A549 (cell line): ENCODE data around the gene MGAT3. TPM values are rescaled to one million over a fixed set of nuclear protein-coding genes. Genes with fewer than 3 reads are reported as not detected.

Experiments
- ATAC-seq, 2 experiments: fragments of 200-7000 bp in 1 of 2; fragments of >200 bp in 1 of 2; cut with Nextera tagmentation in 1 of 2; cut with Tn5 transposase in 1 of 2; 3 replicates each; pipeline versions ENCODE4 v1.8.0 to v1.9.1; 2018 to 2020; ENCODE audit warnings: mild to moderate bottlenecking in 1 of 2, moderate library complexity in 1 of 2
- CTCF ChIA-PET: fragments of 300-600 bp; sonication (Branson Sonifier 250); formaldehyde crosslinking; extraction: SDS; loops from one replicate; lab custom pipeline; 2021; ENCODE audit warnings: antibody characterized with exemption, inconsistent platforms; lab: Yijun Ruan, JAX
- POLR2A ChIA-PET: fragments of 350-600 bp; formaldehyde crosslinking; extraction: SDS; loops from one replicate; lab custom pipeline; 2021; ENCODE audit warnings: antibody characterized with exemption, inconsistent platforms; lab: Yijun Ruan, JAX
- DNase-seq, 2 experiments: peaks; one replicate each; pipeline versions ENCODE4 v3.0.0 to v3.0.0-alpha.2; 2011 to 2016; ENCODE audit warnings: low read depth in 1 of 2, low spot score in 1 of 2
- FAIRE-seq: peaks from 2 replicates; lab custom pipeline; 2011; peaks lifted over from hg19 to GRCh38; lab: Jason Lieb, UNC
- H3K27ac ChIP-seq, 2 experiments: fragments of >200 bp; sonication (Bioruptor Twin); formaldehyde crosslinking; 3 replicates each; pipeline ENCODE4 v1.5.1; 2016 to 2017
- H3K4me1 ChIP-seq: fragments of >200 bp; sonication (Bioruptor Twin); formaldehyde crosslinking; 3 replicates; pipeline ENCODE4 v1.6.1; 2016
- H3K4me2 ChIP-seq: fragments of >200 bp; sonication (Bioruptor Twin); formaldehyde crosslinking; 3 replicates; pipeline ENCODE4 v1.6.1; 2016
- H3K4me3 ChIP-seq: fragments of >200 bp; sonication (Bioruptor Twin); formaldehyde crosslinking; 3 replicates; pipeline ENCODE4 v1.5.1; 2016
- H3K9me3 ChIP-seq: fragments of >200 bp; sonication (Bioruptor Twin); formaldehyde crosslinking; 3 replicates; pipeline ENCODE4 v1.6.1; 2016
- ATOH8 ChIP-seq: fragments of 250-450 bp; sonication (Bioruptor Pico); IDR thresholded peaks from 2 replicates; pipeline ENCODE4 v1.5.0; 2020; ENCODE audit warnings: low read depth, mild to moderate bottlenecking, moderate library complexity
- BHLHE40 ChIP-seq: IDR thresholded peaks from 2 replicates; pipeline ENCODE4 v1.6.1; 2012; ENCODE audit warnings: low read depth, low read length, inconsistent platforms
- CBX8 ChIP-seq: fragments of 200-600 bp; sonication (generic); IDR thresholded peaks from 2 replicates; pipeline ENCODE4 v1.6.1; 2016
- CEBPB ChIP-seq, 2 experiments: fragments of >200 bp in 1 of 2; sonication (Bioruptor Twin) in 1 of 2; formaldehyde crosslinking in 1 of 2; IDR thresholded peaks; 2 replicates each; pipeline ENCODE4 v1.6.1; 2012 to 2016
- CHD2 ChIP-seq: fragments of 150-350 bp; IDR thresholded peaks from 2 replicates; pipeline ENCODE4 v1.6.1; 2014; ENCODE audit warnings: low read length; ENCODE audit not compliant: partially characterized antibody
- ELK1 ChIP-seq: fragments of 150-350 bp; IDR thresholded peaks from 2 replicates; pipeline ENCODE4 v1.6.1; 2014; ENCODE audit warnings: low read depth, mild to moderate bottlenecking, low read length
- FOSB ChIP-seq: fragments of 250-450 bp; sonication (Bioruptor Pico); IDR thresholded peaks from 2 replicates; pipeline ENCODE4 v1.5.0; 2020; ENCODE audit warnings: mild to moderate bottlenecking, moderate library complexity
- HDAC2 ChIP-seq: fragments of 200-600 bp; sonication (generic); IDR thresholded peaks from 2 replicates; pipeline ENCODE4 v1.6.1; 2016
- HEYL ChIP-seq: fragments of 250-450 bp; sonication (Bioruptor Pico); IDR thresholded peaks from 2 replicates; pipeline ENCODE4 v1.8.0; 2021; ENCODE audit warnings: mild to moderate bottlenecking, moderate library complexity
- HMGXB4 ChIP-seq: fragments of 250-450 bp; sonication (Bioruptor Pico); IDR thresholded peaks from 2 replicates; pipeline ENCODE4 v1.5.0; 2021; ENCODE audit warnings: mild to moderate bottlenecking, moderate library complexity, borderline replicate concordance
- HOXA7 ChIP-seq: fragments of 250-450 bp; sonication (Bioruptor Pico); IDR thresholded peaks from 2 replicates; pipeline ENCODE4 v1.5.0; 2020; ENCODE audit warnings: mild to moderate bottlenecking, moderate library complexity
- HOXB13 ChIP-seq: fragments of 250-450 bp; sonication (Bioruptor Pico); IDR thresholded peaks from 2 replicates; pipeline ENCODE4 v1.5.0; 2020; ENCODE audit warnings: low read depth, mild to moderate bottlenecking, moderate library complexity
- HOXB5 ChIP-seq: fragments of 250-450 bp; sonication (Bioruptor Pico); IDR thresholded peaks from 2 replicates; pipeline ENCODE4 v1.5.0; 2020; ENCODE audit warnings: mild to moderate bottlenecking, moderate library complexity
- JUN ChIP-seq, 2 experiments: fragments of >200 bp; sonication (Bioruptor Twin); formaldehyde crosslinking; IDR thresholded peaks; 2 replicates in 1 of 2; 3 replicates in 1 of 2; pipeline ENCODE4 v1.6.1; 2016 to 2017
- KDM1A ChIP-seq: fragments of 200-600 bp; sonication (generic); IDR thresholded peaks from 2 replicates; pipeline ENCODE4 v1.6.1; 2016; ENCODE audit warnings: low read depth, mild to moderate bottlenecking
- MAZ ChIP-seq: fragments of 150-350 bp; IDR thresholded peaks from 2 replicates; pipeline ENCODE4 v1.6.1; 2014; ENCODE audit warnings: antibody characterized with exemption, low read depth, low read length, borderline replicate concordance
- MYC ChIP-seq: IDR thresholded peaks from 2 replicates; pipeline ENCODE4 v1.6.1; 2012; ENCODE audit warnings: mild to moderate bottlenecking, inconsistent platforms, low read length, improper control_type of control experiment, borderline replicate concordance
- PHF8 ChIP-seq: fragments of 200-600 bp; sonication (generic); IDR thresholded peaks from 2 replicates; pipeline ENCODE4 v1.6.1; 2016; ENCODE audit warnings: low read depth, mild to moderate bottlenecking, antibody characterized with exemption, moderate library complexity, borderline replicate concordance
- RAD21 ChIP-seq, 2 experiments: fragments of >200 bp in 1 of 2; sonication (Bioruptor Twin) in 1 of 2; formaldehyde crosslinking in 1 of 2; IDR thresholded peaks in 1 of 2; conservative IDR thresholded peaks in 1 of 2; 2 replicates in 1 of 2; 3 replicates in 1 of 2; pipeline ENCODE4 v1.6.1; 2012 to 2018; ENCODE audit warnings: inconsistent platforms in 1 of 2
- RCOR1 ChIP-seq: fragments of 150-350 bp; IDR thresholded peaks from 2 replicates; pipeline ENCODE4 v1.6.1; 2014; ENCODE audit warnings: antibody characterized with exemption, low read length, low read depth
- RFX5 ChIP-seq: fragments of 450-650 bp; IDR thresholded peaks from 2 replicates; pipeline ENCODE4 v1.7.1; 2014; ENCODE audit warnings: antibody characterized with exemption, mild to moderate bottlenecking, moderate library complexity
- RNF2 ChIP-seq: fragments of 200-600 bp; sonication (generic); IDR thresholded peaks from 2 replicates; pipeline ENCODE4 v1.6.1; 2016; ENCODE audit warnings: low read depth, mild to moderate bottlenecking, antibody characterized with exemption, moderate library complexity, borderline replicate concordance
- SREBF2 ChIP-seq: fragments of 450-650 bp; IDR thresholded peaks from 2 replicates; pipeline ENCODE4 v1.6.1; 2014; ENCODE audit warnings: mild to moderate bottlenecking, moderate library complexity
- ZC3H11A ChIP-seq: fragments of 450-650 bp; IDR thresholded peaks from 2 replicates; pipeline ENCODE4 v1.6.1; 2014; ENCODE audit warnings: antibody characterized with exemption, mild to moderate bottlenecking
- ZSCAN20 ChIP-seq: fragments of 250-450 bp; sonication (Bioruptor Pico); IDR thresholded peaks from 2 replicates; pipeline ENCODE4 v1.8.0; 2022; ENCODE audit warnings: mild to moderate bottlenecking, moderate library complexity
- WGBS: methylation state at CpG from one replicate; pipeline ENCODE4 v1.1.6; 2017; ENCODE audit errors: missing lambda C conversion rate; 5-methylcytosine and 5-hydroxymethylcytosine counted together
- polyA plus RNA-seq, 4 experiments: library from polyadenylated mRNA; depleted of rRNA in 3 of 4; stranded (reverse); fragments of >200 nt; fragmentation: RNase III in 1 of 4; extraction: RNeasy Plus Mini Kit Qiagen cat#74134 plus additional on column Dnase treatment in 1 of 4; gene quantifications; 2 replicates in 3 of 4; 3 replicates in 1 of 4; pipeline ENCODE4 v1.2.3, GENCODE V29; 2011 to 2017
- TF ChIP-seq, protein P1 (sequence below): fragments of 450-650 bp; IDR thresholded peaks from 2 replicates; pipeline ENCODE4 v1.6.1; 2014; ENCODE audit warnings: antibody characterized with exemption
- TF ChIP-seq, protein P2 (sequence below): IDR thresholded peaks from 2 replicates; pipeline ENCODE4 v1.6.1; 2012

MGAT3 gene
- polyA plus RNA-seq, 2 of the 4 experiments (the other 2 are of a cell fraction) = 0.62 to 0.84 TPM

GRCh38 chr22:39470451-39471291 is 13.9 kb downstream of the MGAT3 start:
- WGBS = 65% methylated on average over 16 of the region's 16 CpGs
- FAIRE-seq (no peak), ATAC-seq (no peak), DNase-seq (no peak)
- Histone ChIP-seq H3K4me3 (no peak overlapping the region), H3K4me2 (no peak overlapping the region), H3K4me1 (peaks cover 16% of the 10 kb centered on the region; the same call in 1 of the 3 replicates), H3K27ac (peak overlapping the region in 1 of 2 experiments; percentile 39; a peak in 1 of 6 replicates), H3K9me3 (no peaks in the 10 kb centered on the region)
- TF ChIP-seq HEYL (no peak), ZC3H11A (no peak), PHF8 (no peak), MYC (no peak), KDM1A (no peak), CEBPB (IDR thresholded peaks at IDR 0.05) (no peak), ELK1 (no peak), BHLHE40 (no peak), FOSB (CRISPR knock-in tag) (no peak), CBX8 (no peak), RNF2 (no peak), HOXB5 (CRISPR knock-in tag) (no peak), RFX5 (no peak), RCOR1 (no peak), ZSCAN20 (CRISPR knock-in tag) (no peak), SREBF2 (no peak), MAZ (no peak), ATOH8 (CRISPR knock-in tag) (no peak)
- TF ChIP-seq, protein P1, sequence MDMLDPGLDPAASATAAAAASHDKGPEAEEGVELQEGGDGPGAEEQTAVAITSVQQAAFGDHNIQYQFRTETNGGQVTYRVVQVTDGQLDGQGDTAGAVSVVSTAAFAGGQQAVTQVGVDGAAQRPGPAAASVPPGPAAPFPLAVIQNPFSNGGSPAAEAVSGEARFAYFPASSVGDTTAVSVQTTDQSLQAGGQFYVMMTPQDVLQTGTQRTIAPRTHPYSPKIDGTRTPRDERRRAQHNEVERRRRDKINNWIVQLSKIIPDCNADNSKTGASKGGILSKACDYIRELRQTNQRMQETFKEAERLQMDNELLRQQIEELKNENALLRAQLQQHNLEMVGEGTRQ = no peak
- POLR2A ChIA-PET = no interaction called here
- CTCF ChIA-PET = interaction anchor here (1.1 kb wide), 1 partner anchor 21 kb away, joined by 3 read pairs; no protein-coding TSS in a partner anchor

GRCh38 chr22:39471381-39472141 is 14.7 kb downstream of the MGAT3 start:
- peak in 1 of 2 experiments; percentile 39; a peak in 3 of 6 replicates for ATAC-seq
- no peak for FAIRE-seq
- H3K4me3 ChIP-seq = no peak overlapping the region
- DNase-seq = no peak
- H3K4me1 ChIP-seq = peaks cover 16% of the 10 kb centered on the region; the same call in 1 of the 3 replicates
- CTCF ChIA-PET = interaction anchor here (1.1 to 2.1 kb wide), 3 partner anchors 12 to 57 kb away, joined by 3 to 4 read pairs (median 4); no protein-coding TSS in a partner anchor
- peak overlapping the region in 1 of 2 experiments; percentile 39; a peak in 1 of 6 replicates for H3K27ac ChIP-seq
- POLR2A ChIA-PET = no interaction called here
- WGBS = 39% methylated on average over 4 of the region's 13 CpGs
- TF ChIP-seq ZC3H11A (no peak), MYC (no peak), RCOR1 (no peak), HOXB13 (CRISPR knock-in tag) (no peak), JUN (IDR thresholded peaks at IDR 0.05) (no peak), HMGXB4 (CRISPR knock-in tag) (no peak), HOXA7 (CRISPR knock-in tag) (no peak), RAD21 (conservative IDR thresholded peaks at IDR 0.05 in 1 of 2, IDR thresholded peaks at IDR 0.05 in 1 of 2) (no peak), HOXB5 (CRISPR knock-in tag) (no peak), HDAC2 (no peak), CHD2 (no peak), ZSCAN20 (CRISPR knock-in tag) (no peak)
- TF ChIP-seq, protein P2, sequence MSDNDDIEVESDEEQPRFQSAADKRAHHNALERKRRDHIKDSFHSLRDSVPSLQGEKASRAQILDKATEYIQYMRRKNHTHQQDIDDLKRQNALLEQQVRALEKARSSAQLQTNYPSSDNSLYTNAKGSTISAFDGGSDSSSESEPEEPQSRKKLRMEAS = no peak
- H3K9me3 ChIP-seq = no peaks in the 10 kb centered on the region
- H3K4me2 ChIP-seq = no peak overlapping the region
